ENCODE data around the gene GRM1.

The GRM1 gene

DNA sequence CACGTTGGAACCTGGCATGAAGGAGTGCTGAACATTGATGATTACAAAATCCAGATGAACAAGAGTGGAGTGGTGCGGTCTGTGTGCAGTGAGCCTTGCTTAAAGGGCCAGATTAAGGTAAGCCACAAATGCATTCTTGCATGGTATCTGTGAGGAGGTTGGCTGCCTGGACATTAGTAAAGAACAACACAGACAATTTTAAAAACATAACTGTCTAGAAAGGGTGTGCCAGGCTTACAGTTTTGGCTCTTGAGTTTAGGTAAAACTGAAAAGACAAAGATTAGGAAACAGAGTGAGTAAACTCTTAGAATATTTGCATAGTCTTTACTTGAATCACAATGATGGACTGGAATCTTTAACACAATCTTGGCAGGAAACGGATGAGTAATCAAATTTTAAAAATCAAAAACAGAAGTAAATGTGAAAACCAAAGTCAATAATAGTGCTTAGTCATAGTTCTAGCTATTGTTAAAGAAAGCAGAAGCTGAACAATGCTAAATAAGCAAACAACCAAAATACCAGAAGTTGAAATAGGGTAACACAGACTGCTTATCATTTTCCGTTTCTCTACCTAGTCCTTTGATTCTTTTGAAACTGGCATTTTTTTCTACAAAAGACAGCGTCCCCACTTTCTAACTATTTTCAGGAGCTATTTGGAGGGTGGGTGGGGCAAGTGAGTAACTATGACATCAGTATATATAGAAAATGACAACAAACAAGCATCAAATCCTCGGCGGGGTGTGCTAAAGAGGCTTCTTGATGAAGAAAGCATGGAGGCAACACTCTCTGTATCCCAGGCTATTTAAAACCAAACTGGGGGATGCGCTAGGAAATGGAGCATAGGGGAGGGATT lies 328.9 kb downstream of the GRM1 start:
- peaks cover 41% of the 10 kb centered on the region for H3K4me1 ChIP-seq (ENCODE audit: control insufficient read depth, insufficient read depth, low read length)
- peak overlapping the region; percentile 60 for H3K4me3 ChIP-seq (ENCODE audit: low read length)
- H3K9ac ChIP-seq (ENCODE audit: low read depth, low read length): peak overlapping the region; percentile 67
- H3K36me3 ChIP-seq (ENCODE audit: insufficient read depth, low read length): no peaks in the 10 kb centered on the region
- H3K27me3 ChIP-seq (ENCODE audit: control insufficient read depth, insufficient read depth, low read length): no peaks in the 10 kb centered on the region
- H3K9me3 ChIP-seq (replicated peaks; ENCODE audit: low read length): no peaks in the 10 kb centered on the region
- H3K4me2 ChIP-seq (ENCODE audit: low read length): peak overlapping the region; percentile 79

- Histone ChIP-seq H3K4me2 (ENCODE audit: low read length) (peak overlapping the region; percentile 79), H3K4me1 (ENCODE audit: control insufficient read depth, insufficient read depth, low read length) (peaks cover 41% of the 10 kb centered on the region), H3K36me3 (ENCODE audit: insufficient read depth, low read length) (no peaks in the 10 kb centered on the region), H3K27me3 (ENCODE audit: control insufficient read depth, insufficient read depth, low read length) (no peaks in the 10 kb centered on the region), H3K9me3 (replicated peaks; ENCODE audit: low read length) (no peaks in the 10 kb centered on the region), H3K4me3 (ENCODE audit: low read length) (peak overlapping the region; percentile 60), H3K9ac (ENCODE audit: low read depth, low read length) (peak overlapping the region; percentile 67)
These were observed 329.7 kb downstream of the GRM1 start for GRCh38 chr6:146358431-146359046.

DNA sequence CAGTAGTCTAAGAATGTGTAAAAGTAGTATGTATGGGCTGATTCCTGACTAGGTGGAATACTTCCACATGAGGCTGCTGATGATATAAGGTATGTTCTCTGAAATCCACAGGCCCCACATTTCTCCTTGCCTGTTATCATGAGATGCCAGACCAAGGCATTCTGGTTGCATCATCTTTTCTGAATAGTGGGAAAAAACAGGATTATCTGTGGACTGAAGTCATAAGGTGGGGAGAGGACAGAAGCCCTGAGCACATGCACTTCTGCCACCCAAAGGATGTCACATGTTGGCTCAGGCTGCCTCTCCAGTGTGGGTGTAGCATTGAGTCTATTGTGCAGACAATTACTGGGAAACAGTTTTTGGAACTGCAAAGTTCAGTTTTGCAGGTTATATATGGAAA lies 330.3 kb downstream of the GRM1 start:
- peaks cover 41% of the 10 kb centered on the region for H3K4me1 ChIP-seq (ENCODE audit: control insufficient read depth, insufficient read depth, low read length)

GRCh38 chr6:146361128-146361924 lies 332.5 kb downstream of the GRM1 start:
- Histone ChIP-seq H3K9me3 (replicated peaks; ENCODE audit: low read length) (no peaks in the 10 kb centered on the region), H3K4me3 (ENCODE audit: low read length) (no peak overlapping the region), H3K4me1 (ENCODE audit: control insufficient read depth, insufficient read depth, low read length) (peaks cover 54% of the 10 kb centered on the region), H3K4me2 (ENCODE audit: low read length) (peak overlapping the region; percentile 32), H3K9ac (ENCODE audit: low read depth, low read length) (no peak overlapping the region), H3K27me3 (ENCODE audit: control insufficient read depth, insufficient read depth, low read length) (no peaks in the 10 kb centered on the region), H3K36me3 (ENCODE audit: insufficient read depth, low read length) (no peaks in the 10 kb centered on the region)

More for the DNA sequence above, 330.3 kb downstream of the GRM1 start:
- peak overlapping the region; percentile 79 for H3K4me2 ChIP-seq (ENCODE audit: low read length)
- no peak overlapping the region for H3K4me3 ChIP-seq (ENCODE audit: low read length)
- no peaks in the 10 kb centered on the region for H3K9me3 ChIP-seq (replicated peaks; ENCODE audit: low read length)
- no peaks in the 10 kb centered on the region for H3K27me3 ChIP-seq (ENCODE audit: control insufficient read depth, insufficient read depth, low read length)
- no peak overlapping the region for H3K9ac ChIP-seq (ENCODE audit: low read depth, low read length)
- no peaks in the 10 kb centered on the region for H3K36me3 ChIP-seq (ENCODE audit: insufficient read depth, low read length)

DNA sequence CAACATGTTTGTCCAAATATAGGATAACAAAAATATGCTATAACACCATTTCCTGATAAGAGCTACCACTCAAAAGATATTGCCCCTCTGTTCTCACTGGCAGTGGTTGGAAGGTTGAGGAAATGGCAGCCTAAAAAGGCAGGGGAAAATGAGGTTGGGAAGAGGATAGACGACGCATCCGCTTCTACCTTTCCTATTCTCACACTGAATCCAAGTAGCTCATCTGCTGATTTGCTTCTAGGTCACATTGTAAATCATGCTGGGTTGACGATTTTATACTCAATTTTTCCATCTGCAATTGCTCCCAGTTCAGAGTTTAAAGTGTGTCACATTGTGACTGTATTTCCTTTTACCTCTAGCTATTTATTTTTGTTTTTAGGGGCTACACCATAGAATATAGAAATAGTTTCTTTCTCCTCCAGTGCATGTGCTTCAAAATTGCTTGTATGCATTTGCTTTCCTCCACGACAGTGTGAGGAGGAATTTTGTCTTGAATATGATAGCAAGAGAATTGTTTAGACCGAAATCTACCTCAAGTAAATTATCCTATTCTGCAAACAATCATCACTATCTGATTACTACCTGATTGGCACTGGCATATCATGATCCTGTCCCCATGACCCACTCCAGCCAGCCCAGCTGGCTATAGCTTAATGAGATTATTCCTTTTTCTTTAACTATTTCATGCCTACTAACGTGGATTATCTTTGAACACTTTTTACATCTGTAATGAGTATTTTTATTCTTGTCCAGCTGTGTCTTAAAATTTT lies 335.2 kb downstream of the GRM1 start:
- no peak overlapping the region for H3K4me3 ChIP-seq (ENCODE audit: low read length)
- no peaks in the 10 kb centered on the region for H3K36me3 ChIP-seq (ENCODE audit: insufficient read depth, low read length)
- no peak overlapping the region for H3K9ac ChIP-seq (ENCODE audit: low read depth, low read length)
- H3K4me1 ChIP-seq (ENCODE audit: control insufficient read depth, insufficient read depth, low read length): peaks cover 34% of the 10 kb centered on the region
- H3K27me3 ChIP-seq (ENCODE audit: control insufficient read depth, insufficient read depth, low read length): no peaks in the 10 kb centered on the region
- H3K4me2 ChIP-seq (ENCODE audit: low read length): no peak overlapping the region
- H3K9me3 ChIP-seq (replicated peaks; ENCODE audit: low read length): no peaks in the 10 kb centered on the region

DNA sequence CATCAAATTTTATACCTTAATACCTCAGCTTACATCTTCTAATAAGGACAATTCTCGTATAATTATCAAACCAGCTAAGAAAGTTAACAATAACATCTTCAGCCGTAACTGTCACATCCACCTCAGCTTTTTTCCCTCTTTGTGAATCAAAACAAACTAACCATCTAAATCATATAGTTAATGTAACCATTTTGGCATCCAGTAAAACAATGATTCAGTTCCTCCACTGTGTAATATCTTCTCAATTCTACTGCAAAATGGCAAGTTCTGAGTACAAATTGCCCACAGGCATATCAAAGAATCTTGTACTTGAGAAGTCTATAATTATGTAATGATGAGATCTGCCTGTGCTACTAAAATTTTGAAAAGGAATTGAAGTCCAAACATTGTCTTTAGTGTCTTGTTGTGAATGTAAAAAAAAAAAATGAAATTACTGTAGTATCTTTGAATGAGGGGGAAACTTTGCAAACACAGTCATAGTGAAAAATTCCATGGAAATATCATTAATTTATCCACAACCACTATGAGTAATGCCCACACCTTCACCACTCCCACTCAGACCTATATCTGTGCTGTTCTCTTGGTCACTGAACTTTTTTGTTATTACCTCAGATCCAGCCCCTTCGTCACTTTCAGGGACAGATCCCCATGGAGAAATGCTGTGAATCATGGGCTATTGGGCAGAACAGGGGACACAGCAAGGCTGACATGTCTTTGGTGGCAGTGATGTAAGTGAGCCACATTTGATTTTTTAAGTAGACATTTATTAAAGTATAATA lies 336.1 kb downstream of the GRM1 start:
- Histone ChIP-seq H3K4me2 (ENCODE audit: low read length) (no peak overlapping the region), H3K9ac (ENCODE audit: low read depth, low read length) (no peak overlapping the region), H3K4me1 (ENCODE audit: control insufficient read depth, insufficient read depth, low read length) (peaks cover 28% of the 10 kb centered on the region), H3K4me3 (ENCODE audit: low read length) (no peak overlapping the region), H3K27me3 (ENCODE audit: control insufficient read depth, insufficient read depth, low read length) (no peaks in the 10 kb centered on the region), H3K36me3 (ENCODE audit: insufficient read depth, low read length) (no peaks in the 10 kb centered on the region), H3K9me3 (replicated peaks; ENCODE audit: low read length) (no peaks in the 10 kb centered on the region)

- Histone ChIP-seq H3K36me3 (ENCODE audit: insufficient read depth, low read length) (no peaks in the 10 kb centered on the region), H3K27me3 (ENCODE audit: control insufficient read depth, insufficient read depth, low read length) (no peaks in the 10 kb centered on the region), H3K4me3 (ENCODE audit: low read length) (no peak overlapping the region), H3K9ac (ENCODE audit: low read depth, low read length) (no peak overlapping the region), H3K4me1 (ENCODE audit: control insufficient read depth, insufficient read depth, low read length) (peaks cover 13% of the 10 kb centered on the region), H3K4me2 (ENCODE audit: low read length) (no peak overlapping the region), H3K9me3 (replicated peaks; ENCODE audit: low read length) (no peaks in the 10 kb centered on the region)
These were observed 338.2 kb downstream of the GRM1 start for GRCh38 chr6:146367061-146367460.

GRCh38 chr6:146369866-146370265 lies 341.0 kb downstream of the GRM1 start:
- Histone ChIP-seq H3K4me1 (ENCODE audit: control insufficient read depth, insufficient read depth, low read length) (peaks cover 8% of the 10 kb centered on the region), H3K27me3 (ENCODE audit: control insufficient read depth, insufficient read depth, low read length) (no peaks in the 10 kb centered on the region), H3K9ac (ENCODE audit: low read depth, low read length) (no peak overlapping the region), H3K9me3 (replicated peaks; ENCODE audit: low read length) (no peaks in the 10 kb centered on the region), H3K4me2 (ENCODE audit: low read length) (no peak overlapping the region), H3K36me3 (ENCODE audit: insufficient read depth, low read length) (no peaks in the 10 kb centered on the region), H3K4me3 (ENCODE audit: low read length) (no peak overlapping the region)

GRCh38 chr6:146381486-146381885 lies 352.6 kb downstream of the GRM1 start:
- Histone ChIP-seq H3K36me3 (ENCODE audit: insufficient read depth, low read length) (no peaks in the 10 kb centered on the region), H3K9ac (ENCODE audit: low read depth, low read length) (no peak overlapping the region), H3K9me3 (replicated peaks; ENCODE audit: low read length) (no peaks in the 10 kb centered on the region), H3K4me3 (ENCODE audit: low read length) (no peak overlapping the region), H3K27me3 (ENCODE audit: control insufficient read depth, insufficient read depth, low read length) (no peaks in the 10 kb centered on the region), H3K4me1 (ENCODE audit: control insufficient read depth, insufficient read depth, low read length) (no peaks in the 10 kb centered on the region), H3K4me2 (ENCODE audit: low read length) (no peak overlapping the region)

DNA sequence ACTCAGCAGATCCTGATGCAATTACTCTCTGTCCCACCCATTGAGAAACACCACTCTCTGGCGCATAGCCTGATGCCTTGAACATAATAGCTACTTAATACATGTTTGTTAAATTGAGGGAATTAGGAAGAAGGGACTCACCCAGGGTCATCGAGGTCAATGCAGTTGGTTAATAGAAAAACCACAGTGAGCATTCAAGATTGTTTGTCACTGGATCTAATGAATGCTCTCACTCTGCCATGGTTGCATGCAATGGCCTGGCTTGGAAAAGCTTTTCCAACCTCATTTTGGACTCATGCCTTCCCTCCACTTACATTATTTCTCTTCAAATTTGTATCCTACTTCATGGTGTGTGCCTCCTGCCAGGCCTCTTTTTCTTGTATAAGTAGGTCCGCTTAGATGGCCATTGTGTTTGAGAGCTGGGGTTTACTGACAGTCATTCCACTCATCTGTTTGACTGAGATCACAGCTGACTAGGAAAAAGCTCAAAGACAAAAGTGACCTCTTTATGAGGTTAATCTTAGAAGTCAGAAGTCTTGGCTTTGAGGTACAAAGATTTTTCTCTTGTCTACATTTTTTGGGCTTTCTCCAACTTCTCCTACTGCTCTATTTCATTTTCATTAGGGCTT lies 360.0 kb downstream of the GRM1 start:
- no peak overlapping the region for H3K4me2 ChIP-seq (ENCODE audit: low read length)
- no peaks in the 10 kb centered on the region for H3K9me3 ChIP-seq (replicated peaks; ENCODE audit: low read length)
- H3K9ac ChIP-seq (ENCODE audit: low read depth, low read length): no peak overlapping the region
- H3K4me1 ChIP-seq (ENCODE audit: control insufficient read depth, insufficient read depth, low read length): no peaks in the 10 kb centered on the region
- no peaks in the 10 kb centered on the region for H3K27me3 ChIP-seq (ENCODE audit: control insufficient read depth, insufficient read depth, low read length)
- H3K36me3 ChIP-seq (ENCODE audit: insufficient read depth, low read length): no peaks in the 10 kb centered on the region
- H3K4me3 ChIP-seq (ENCODE audit: low read length): no peak overlapping the region
